GM19395 (cell line): ENCODE results near the gene PARP1.

ENCODE experiments used
- ATAC-seq: cut with Tn5 transposase; IDR thresholded peaks from one replicate; pipeline ENCODE4 v1.9.1; 2021; ENCODE audit warnings: mild to moderate bottlenecking, moderate library complexity; ENCODE audit not compliant: unreplicated experiment

Gene PARP1

GRCh38 chr1:226314055-226314454, 93.8 kb downstream of the PARP1 start:
- ATAC-seq, result no peak

GRCh38 chr1:226312065-226312464, 95.8 kb downstream of the PARP1 start:
- no peak for ATAC-seq

GRCh38 chr1:226311376-226311775, 96.5 kb downstream of the PARP1 start:
- no peak for ATAC-seq
